Cerebellar nuclear complex (tissue), 1 donor: ENCODE results near the gene HPCAL1.

Source experiments
- DNase-seq, 2 experiments: peaks; one replicate each; lab custom pipeline; 2025; lab: John Stamatoyannopoulos, UW

Gene HPCAL1

DNA sequence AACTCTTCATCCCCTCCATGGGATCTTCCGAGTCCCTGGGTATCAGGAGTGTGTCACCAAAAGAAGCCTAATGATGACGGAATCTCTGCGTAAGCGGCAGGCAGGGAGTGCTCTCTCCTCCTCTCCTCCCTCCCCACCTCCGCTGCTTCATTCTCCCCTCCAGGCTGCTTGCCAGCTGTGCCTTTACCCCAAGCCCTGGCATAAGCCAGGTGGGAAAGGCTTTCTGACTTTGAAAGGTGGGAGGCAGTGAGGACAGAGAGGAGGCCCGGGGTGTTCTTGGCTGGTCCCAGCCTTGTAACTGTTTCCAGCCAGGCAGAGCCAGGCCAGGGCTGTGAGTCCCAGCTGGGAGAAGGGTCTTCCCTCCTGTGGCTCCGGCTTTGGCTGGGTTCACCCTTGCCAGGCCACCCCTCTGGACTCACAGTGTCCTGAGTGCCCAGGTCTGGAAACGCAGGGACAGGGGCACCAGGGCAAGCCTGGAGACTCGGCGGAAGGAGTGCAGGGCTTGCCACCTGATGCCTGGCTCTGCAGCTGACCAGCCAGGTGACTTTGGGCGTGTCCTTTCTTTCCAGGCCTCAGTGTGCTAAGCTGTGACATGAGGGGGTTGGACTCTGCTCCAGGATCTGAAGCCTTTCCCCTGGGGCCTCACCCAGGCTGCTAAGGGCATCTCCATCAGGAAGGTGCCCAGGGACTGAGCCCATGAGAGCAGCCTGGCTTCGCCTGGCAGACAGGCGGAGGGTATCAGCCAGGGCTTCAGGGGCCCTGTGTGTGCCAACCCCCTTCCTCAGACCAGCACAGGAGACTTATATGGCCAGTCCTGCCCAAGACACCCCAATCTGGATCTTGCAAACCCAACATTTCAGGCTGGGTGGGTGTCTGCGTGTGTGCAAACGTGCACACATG lies 32.7 kb upstream of the HPCAL1 start:
- no peak for DNase-seq

DNA sequence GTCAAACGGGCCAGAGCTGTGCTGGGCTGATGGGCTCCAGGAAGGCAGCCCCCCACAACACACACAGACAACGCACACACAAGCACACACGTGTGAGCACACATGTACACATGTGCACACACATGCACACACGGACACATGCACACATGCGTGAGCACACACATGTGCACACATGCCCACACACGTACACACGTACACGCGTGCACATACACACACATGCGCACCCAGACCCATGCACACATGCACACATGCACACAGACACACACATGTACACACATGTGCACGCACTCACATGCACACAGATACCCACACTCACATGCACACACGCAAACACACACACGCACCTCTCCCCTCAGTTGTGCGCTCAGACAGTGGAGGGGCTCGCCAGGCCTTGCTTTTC lies 31.2 kb upstream of the HPCAL1 start:
- DNase-seq: no peak

DNA sequence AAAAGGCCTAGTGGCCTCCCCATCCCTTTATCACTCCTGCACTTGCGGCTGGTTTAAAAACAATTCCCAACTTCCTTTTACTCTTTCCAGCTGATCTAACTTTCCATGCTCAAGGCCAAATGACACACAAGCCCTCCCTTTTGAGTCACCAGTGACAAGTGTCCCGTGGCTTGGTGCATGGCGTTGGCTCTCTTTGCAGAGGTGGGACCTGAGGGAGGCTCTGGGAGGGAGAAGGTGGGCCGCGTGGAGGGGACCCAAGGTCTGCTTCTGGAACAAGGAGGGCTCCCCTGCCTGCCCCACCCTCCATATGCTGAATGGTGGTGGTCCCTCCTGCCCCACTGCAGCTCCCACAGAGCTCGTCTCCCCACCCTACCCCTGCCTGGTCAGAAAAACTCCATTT lies 30.8 kb upstream of the HPCAL1 start:
- DNase-seq: no peak

DNA sequence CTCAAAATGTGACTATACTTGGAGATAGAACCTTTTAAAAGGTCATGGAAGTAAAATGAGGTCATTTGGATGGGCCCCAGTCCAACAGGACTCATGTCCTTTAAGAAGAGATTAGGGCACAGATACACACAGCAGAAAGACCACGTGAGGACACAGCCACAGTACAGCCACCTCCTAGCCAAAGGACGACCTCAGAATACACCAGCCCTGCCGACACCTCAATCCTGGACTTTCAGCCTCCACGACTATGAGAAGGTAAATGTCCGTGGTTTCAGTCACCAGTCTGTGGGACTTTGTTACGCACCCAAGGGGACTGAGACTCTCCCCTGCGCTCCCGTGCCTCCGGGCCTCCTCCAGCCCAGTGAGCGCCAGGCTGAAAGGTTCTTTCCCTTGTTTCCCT lies 30.2 kb upstream of the HPCAL1 start:
- no peak for DNase-seq

DNA sequence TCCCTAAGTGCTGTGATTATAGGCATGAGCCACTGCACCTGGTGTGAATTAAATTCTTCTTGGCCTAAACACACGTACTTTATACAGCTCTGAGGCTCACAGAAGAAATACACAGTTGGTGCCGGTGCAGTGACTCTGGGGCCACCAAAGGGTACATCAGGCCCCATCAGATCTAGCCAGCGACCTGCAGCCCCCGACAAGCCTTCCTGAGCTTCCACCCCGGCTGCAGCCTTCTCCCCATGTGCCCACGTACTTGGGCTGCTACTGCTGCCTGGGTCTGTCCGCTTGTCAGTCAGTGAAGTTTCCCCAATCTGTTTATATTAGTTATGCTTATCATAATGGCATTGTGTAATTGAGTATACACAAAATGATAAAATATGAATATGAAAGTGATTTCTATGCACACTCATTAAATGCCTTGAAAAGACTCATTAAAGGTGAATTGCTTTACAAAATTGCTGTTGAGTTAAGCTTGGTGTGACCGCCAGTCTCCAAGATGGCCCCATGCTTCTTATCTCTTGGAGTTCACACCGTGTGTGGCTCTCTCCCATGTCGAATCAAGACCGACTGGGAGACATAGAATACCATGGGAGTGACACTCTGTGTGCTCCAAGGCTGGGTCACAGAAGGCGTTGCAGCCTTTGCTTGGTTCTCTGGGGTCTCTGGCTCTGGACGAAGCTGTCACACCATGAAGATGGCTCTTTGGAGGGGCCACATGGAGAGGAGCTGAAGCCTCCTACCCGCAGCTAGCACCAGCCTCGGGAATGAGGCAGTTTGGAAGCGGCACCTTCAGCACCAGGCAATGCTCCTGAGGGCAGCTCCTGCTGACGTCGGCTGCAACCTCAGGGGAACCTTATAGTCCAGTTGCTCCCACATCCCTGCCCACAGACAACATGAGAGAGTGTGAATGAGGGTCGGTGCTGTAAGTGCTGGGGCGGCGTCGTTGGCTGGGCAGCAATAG lies 29.2 kb upstream of the HPCAL1 start:
- DNase-seq: no peak

DNA sequence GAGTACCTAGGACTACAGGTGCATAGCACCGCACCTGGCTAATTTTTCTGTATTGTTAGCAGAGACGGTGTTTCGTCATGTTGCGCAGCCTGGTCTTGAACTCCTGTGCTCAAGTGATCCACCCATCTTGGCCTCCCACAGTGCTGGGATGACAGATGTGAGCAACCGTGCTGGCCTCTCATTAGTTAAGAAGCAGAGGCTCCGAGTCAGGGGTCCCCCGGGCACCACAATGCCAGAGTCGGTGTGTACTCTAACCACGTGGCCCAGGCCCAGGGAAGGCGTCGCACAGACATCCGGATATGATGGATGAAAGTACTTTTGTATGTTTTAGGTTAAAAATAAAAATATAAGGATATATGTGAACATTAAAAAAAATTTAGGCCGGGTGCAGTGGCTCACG lies 28.3 kb upstream of the HPCAL1 start:
- DNase-seq: no peak

DNA sequence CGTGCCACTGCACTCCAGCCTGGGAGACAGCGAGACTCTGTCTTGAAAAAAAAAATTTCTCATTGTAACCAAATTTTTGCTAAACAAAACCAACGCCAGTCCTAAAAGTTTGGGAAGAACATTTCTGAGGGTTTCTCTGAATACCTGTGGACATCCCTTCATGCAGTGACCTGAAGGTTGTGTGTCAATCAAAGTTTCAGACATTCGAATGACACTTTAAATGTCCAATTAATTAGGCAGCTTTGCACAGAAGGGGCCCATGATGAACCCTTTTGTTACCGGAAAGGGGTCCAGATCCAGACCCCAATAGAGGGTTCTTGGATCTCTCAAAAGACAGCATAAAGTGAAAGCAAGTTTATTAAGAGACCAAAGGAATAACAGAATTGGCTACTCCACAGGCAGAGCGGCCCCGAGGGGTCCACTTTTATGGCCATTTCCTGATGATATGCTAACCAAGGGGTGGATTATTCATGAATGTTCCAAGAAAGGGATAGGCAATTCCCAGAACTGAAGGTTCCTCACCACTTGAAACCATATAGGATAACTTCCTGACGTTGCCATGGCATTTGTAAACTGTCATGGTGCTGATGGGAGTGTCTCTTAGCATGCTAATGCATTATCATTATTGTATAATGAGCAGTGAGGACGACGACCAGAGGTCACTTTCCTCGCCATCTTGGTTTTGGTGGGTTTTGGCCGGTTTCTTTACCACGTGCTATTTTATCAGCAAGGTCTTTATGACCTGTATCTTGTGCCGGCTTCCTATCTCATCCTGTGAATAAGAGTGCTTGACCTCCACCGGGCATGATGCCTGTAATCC lies 27.5 kb upstream of the HPCAL1 start:
- no peak for DNase-seq

DNA sequence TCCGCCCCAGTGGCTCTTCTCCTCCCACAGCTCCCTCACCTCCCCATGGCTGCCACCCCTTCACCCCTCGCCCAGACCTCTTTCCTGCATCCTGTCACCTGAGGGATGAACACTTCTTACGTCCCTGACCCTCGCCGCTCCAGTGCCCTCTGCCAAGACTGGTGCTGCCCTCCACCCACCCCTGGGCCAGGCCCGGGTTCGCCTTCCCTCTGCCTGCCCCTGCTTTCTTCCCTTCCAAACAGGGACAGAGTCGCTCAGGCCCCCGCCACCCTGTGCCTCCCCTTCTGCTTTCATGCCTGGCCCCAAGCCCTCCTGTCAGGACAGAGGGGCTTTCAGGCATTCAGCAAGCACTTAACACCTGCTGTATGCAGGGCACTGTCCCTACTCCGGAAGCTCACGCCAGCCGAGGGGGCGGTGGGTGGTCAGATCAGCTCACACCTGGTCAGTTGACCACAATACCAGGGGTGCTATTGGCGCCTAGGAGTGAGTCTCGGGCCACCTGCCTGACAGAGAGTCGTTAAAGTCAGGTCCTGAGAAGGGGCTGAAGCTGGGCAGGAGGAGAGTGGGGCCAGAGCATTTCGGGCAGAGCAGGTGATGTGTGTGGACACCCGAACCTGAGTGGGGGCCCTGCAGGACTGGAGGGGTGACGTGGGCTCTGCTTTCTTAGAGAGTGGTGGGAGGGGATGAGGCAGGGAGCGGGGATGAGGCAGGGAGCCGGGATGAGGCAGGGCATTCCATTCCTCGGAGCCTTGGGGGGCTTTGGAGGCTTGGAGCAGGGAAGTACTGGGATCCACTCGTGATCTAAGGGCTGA lies 26.0 kb upstream of the HPCAL1 start:
- no peak for DNase-seq

DNA sequence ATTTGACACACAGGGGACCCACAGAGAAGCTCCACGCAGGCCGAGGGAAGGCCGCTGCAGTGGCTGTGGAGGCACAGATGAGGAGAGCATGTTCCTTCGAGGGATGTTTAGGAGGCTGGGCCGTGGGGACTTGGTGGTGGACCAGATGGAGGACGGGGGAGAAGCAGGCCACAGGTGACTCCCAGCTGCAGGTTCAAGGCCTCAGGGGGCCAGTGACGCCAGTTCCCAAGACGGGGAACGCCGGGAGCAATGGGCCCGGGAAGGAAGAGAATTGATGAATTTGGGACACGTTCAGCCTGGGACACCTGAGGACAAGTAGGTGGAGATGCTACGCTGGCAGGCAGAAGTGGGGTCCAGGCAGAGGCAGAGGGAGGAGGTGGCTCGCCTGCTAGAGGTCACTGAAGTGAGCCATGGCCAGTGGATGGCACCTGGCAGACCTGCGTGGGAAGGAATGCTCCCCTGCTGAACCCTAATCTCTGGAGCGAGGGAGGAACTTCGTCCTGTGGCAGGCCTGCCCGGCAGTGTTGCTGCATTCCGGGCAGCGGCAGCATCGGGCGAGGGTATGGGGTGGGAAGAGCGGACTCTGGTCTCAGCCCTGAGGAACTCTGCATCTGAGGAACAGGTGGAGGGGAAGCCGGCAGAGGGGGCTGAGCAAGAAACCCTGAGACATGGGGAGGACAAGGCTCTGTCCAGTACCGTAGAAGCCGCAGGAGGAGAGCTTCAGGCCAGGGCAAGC lies 25.2 kb upstream of the HPCAL1 start:
- no peak for DNase-seq

DNA sequence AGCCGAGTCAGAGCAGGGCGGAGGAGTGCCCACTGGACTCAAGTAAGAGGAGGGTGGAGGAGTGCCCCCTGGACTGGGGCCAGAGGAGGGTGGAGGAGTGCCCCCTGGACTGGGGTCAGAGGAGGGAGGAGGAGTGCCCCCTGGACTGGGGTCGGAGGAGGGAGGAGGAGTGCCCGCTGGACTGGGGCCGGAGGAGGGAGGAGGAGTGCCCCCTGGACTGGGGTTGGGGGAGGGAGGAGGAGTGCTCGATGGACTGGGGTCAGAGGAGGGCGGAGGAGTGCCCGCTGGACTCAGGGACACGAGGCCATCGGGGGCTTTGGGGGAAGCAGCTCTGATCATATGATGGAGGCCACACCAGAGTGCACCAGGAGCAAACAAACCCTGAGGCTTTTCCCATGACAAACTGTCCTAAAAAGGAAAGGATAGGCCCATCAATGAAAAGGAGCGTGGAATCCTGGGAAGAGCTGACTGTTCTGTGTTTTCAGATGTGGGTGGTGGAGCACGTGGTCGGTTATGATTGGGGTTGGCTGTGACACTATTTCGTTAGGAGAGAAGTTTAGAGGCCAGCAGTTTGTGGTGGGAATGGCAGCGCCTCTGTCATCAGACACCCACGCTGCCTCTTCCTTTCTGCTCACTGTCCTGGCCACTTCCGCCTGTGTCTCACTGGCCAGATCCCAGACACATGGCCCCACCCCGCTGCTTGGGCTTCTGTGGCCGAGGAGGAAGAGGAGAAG lies 24.5 kb upstream of the HPCAL1 start:
- no peak for DNase-seq

DNA sequence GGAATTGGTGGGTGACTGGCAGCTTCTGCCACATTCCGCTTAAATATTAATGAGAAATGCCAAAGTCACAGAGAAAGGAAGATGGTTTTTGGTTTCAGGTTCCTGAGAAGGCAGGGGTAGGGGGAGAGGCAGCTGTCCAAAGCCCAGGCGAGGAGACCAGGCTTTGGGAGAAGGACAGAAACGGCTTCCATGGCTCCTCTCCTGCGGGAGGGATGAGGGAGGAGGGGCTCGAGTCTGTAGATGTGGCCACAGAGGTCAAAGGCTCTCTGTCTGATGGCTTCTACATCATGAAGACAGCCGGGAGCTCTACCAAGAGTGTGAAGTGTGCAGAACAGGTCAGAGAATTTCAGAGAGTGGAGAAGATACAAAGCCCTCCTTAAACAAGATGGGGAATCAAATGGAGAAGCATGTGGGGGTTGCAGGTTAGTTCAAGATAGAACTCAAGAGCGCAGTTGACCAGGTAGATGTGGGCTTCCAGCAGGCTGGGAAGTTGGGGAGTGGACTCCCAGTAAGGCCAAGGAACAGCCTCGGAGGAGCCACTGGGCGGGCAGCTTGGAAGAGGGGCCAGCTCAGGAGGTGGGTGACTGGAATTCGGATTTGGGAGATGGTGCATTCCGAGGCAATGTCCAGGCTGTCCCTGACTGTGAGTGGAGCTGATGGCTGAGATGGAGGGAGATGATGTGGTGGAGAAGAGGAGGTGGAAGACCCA lies 23.8 kb upstream of the HPCAL1 start:
- no peak for DNase-seq

DNA sequence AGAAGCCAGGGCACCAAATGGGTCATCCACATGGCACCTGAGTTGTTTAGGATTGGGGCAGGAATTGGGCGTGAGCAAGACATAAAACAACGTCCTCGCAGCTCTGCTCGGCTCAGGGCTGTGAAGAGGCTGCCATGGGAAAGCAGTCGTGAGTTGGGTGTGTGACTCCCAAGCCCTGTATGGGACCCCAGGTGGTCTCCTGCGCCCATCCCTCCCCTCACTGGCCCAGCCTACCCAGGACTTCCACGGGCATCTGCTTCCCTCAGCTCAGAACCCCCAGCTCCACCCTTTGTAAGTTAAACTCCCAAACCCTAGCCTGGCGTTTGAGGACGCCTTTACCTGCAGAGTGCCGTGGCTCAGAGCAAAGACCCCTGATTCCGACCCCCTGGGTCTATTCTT lies 23.2 kb upstream of the HPCAL1 start:
- DNase-seq: no peak

DNA sequence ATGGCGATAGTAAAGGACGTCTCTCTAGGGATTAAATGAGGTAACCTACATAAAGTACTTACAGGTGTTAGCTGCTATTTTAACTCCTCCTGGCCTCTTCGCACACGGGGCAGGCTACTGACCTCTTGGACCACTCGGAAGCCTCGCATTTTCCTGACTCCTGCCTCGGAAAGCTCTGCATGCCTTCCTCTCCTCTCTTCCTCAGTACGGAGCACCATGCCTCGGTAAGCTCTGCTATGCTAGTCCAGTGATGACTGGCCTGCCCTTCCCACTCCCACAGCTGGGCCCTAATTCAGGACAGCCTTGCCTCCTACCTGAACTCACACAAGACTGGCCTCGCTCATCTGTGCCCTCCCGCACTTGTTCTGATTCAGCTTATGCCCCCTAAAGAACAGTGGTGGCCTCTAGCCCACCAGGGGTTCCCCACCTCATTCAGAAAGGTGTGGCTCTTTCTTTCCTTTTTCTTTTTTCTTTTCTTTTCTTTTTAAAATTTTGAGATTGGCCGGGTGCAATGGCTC lies 22.7 kb upstream of the HPCAL1 start:
- DNase-seq: no peak

DNA sequence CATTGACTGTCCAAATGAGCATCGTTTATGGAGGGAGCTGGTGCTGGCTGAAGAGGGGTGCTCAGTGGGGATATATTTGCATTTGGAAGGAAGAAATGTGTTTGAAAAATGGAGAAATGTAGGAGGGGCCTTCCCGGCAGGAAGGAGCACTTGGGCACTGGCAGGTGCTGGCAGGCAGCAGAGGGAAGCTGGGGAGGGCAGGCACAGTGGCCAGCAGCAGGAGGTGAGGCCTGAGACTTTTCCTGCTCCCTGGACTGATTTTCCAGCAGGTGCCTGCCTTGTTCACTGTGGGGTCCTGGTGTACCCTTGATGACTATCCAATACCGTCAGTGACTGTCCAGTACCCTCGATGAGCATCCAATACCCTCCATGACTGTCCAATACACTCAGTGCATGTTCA lies 20.8 kb upstream of the HPCAL1 start:
- DNase-seq: no peak

DNA sequence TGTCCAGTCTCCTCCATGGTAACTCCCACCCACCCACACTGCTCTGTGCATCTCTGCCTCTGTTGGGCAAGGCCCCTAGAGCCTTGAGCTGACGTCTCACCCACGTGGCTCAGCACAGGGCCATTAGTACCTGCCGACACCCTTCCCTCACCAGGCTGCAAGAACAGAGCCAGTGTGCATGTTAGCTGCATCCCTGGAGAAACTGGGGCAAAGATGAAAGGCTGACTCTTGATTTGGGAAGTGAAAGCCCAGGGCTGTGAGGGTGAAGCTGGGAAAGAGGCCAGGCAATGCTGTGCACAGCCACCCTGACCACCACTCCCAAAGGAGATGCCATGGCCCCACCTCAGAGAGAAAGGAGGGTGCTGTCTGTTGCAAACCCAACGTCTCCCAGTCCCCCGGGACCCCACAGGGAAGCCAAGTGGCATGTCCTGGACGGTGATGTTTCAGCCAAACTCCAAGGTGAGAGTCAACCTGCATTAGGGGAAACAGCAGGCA lies 20.0 kb upstream of the HPCAL1 start:
- no peak for DNase-seq

DNA sequence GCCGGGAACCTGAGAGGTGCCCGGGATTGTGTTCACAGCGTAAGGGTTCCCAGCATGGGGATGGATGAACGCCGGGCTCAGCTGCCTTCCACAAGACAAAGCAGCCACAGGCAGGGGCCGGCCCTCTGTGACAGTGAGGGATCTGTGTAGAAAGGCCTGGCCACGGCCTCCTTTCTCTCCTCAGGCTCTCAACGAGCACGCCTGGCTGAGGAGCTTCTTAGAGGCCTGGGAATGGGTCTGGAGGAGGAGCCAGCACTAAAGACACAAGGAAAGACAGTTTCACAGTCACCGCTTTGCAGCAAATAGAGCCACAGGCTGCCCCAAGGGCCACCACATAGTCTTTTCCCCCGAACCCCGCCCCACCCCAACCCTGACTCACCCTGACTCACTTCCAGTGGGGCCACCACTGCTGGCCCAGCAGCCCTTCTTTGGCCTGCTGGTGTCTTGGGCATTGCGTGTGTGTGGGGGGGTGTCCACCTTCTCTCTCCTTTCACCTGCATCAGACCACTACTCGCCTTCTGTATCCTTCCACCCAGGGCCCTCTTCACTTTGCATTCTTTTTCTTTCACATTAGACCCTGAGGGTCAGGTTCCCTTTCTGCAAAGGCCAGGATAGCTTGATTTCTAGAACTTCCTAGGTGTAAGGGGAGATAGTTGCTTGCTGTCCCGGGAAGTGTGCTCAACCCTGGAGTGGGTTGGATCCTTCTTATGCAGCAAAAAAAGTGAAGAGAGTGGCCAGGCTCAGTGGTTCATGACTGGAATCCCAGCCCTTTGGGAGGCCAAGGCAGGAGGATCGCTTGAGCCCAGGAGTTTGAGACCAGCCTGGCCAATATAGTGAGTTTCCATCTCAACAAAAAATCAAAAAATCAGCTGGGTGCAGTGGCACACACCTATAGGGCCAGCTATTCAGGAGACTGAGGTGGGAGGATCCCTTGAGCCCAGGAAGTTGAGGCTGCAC lies 19.3 kb upstream of the HPCAL1 start:
- DNase-seq: no peak

DNA sequence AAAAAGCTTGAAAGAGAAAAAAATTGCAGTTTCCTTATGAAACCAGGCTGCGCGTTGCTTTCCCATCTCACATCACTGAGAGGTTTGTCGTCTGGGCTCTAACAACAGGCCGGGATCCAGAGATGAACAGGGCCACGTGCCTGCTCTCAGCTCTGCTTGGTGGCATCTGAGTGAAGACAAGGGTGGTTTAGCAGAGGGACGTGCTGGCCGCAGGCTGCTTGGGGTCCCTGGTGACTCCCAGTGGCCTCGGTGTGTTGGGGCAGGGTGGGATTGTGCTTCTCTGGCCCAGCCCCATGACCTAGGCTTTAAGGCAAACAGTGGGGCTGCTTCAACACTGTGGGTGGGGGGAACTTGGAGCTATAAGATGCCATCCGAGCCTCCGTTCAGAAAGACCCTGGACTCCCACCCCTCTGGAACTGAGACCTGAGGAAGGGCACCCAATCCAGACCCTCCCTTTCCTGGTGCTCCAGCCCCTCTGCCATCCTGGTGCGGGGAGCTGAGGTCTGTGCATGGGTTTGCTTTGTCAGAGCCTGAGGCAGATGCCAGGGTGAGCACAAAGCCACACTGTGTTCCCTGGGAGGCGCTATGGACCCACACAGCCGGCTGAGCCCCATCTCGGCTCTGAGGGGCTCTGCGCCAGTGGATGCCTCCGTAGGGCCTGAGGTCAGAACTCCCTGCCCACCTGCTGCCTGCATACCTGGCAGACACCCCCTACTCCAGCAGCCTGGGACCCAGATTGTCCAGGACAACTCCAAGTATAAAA lies 18.4 kb upstream of the HPCAL1 start:
- DNase-seq: no peak
